WERI-Rb-1 (cell line): Measurements from ENCODE around the gene FCER2.

Source experiments
- DNase-seq: peaks from one replicate; pipeline ENCODE4 v3.0.0-alpha.2; 2020
- H3K27ac ChIP-seq: fragments of 250-450 bp; sonication (Bioruptor Pico); 2 replicates; pipeline ENCODE4 v1.5.1; 2020; ENCODE audit warnings: mild to moderate bottlenecking, moderate library complexity
- H3K27me3 ChIP-seq: fragments of 250-450 bp; sonication (Bioruptor Pico); 2 replicates; pipeline ENCODE4 v1.5.1; 2021; ENCODE audit warnings: mild to moderate bottlenecking, low read depth, moderate library complexity; ENCODE audit not compliant: insufficient read depth, severe bottlenecking
- H3K36me3 ChIP-seq: fragments of 250-450 bp; sonication (Bioruptor Pico); 2 replicates; pipeline ENCODE4 v1.5.1; 2020; ENCODE audit warnings: mild to moderate bottlenecking, moderate library complexity
- H3K4me3 ChIP-seq: 2 replicates; pipeline ENCODE4 v1.5.1; 2011; ENCODE audit warnings: low read depth, mild to moderate bottlenecking, control low read depth, low read length
- H3K9me3 ChIP-seq: fragments of 250-450 bp; sonication (Bioruptor Pico); 2 replicates; pipeline ENCODE4 v1.5.1; 2021; ENCODE audit warnings: mild to moderate bottlenecking, moderate library complexity; ENCODE audit not compliant: severe bottlenecking
- TF ChIP-seq, protein P1 (sequence below): IDR thresholded peaks from 2 replicates; pipeline ENCODE4 v1.5.1; 2011; ENCODE audit warnings: low read depth, mild to moderate bottlenecking, control low read depth, inconsistent platforms, low read length

Gene FCER2

DNA sequence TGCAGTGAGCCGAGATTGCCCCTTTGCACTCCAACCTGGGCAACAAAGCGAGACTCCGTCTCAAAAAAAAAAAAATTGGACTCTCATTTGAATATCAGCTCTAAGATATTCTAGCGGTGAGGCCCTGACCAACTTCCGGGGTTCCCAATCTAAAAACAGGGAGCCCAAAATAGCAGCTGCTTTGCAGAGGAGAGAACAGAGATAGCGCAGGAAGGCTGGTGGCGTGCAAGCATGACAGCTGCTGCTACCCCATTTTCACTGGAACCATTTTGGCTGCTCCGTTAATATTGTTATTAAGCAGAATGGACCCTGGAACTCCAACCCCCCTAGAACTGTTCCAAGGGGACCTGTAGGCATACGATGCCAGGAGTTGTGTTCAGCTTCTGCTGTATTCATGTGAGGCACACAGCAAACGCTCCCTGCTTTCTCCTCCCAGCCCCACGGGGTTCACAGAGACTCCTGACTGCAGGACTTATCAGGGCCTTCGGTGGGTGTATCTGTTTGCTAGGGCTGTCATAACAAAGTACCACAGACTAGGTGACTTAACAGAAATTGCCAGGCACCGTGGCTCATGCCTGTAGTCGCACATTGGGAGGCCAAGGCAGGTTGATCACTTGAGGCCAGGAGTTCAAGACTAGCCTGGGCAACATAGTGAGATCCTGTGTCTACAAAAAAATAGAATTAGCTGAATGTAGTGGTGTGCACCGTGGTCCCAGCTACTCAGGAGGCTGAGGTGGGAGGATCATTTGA lies 53.5 kb downstream of the FCER2 start:
- no peak for DNase-seq
- H3K27ac ChIP-seq = no peak overlapping the region
- TF ChIP-seq, protein P1, sequence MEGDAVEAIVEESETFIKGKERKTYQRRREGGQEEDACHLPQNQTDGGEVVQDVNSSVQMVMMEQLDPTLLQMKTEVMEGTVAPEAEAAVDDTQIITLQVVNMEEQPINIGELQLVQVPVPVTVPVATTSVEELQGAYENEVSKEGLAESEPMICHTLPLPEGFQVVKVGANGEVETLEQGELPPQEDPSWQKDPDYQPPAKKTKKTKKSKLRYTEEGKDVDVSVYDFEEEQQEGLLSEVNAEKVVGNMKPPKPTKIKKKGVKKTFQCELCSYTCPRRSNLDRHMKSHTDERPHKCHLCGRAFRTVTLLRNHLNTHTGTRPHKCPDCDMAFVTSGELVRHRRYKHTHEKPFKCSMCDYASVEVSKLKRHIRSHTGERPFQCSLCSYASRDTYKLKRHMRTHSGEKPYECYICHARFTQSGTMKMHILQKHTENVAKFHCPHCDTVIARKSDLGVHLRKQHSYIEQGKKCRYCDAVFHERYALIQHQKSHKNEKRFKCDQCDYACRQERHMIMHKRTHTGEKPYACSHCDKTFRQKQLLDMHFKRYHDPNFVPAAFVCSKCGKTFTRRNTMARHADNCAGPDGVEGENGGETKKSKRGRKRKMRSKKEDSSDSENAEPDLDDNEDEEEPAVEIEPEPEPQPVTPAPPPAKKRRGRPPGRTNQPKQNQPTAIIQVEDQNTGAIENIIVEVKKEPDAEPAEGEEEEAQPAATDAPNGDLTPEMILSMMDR = no peak

DNA sequence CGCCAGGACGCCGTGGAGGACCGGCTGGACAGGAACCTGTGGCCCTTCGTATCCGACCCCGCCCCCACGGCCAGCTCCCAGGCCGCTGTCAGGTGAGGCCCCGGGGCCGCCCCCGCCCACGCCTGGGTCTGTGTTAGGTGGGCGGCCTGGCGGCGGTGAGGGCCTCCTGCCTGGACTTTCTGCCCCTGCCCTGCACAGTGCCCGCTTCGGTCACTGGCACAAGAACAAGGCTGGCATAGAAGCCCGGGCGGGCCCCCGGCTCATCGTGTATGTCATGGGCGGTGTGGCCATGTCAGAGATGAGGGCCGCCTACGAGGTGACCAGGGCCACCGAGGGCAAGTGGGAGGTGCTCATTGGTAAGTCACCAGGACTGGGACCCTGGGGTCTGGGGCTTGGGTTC lies 54.8 kb downstream of the FCER2 start:
- TF ChIP-seq, protein P1 = no peak
- Histone ChIP-seq H3K27ac (no peak overlapping the region), H3K27me3 (no peaks in the 10 kb centered on the region), H3K4me3 (no peak overlapping the region), H3K36me3 (no peaks in the 10 kb centered on the region), H3K9me3 (no peaks in the 10 kb centered on the region)
- DNase-seq = no peak

More for the DNA sequence above, 53.5 kb downstream of the FCER2 start:
- Histone ChIP-seq H3K4me3 (no peak overlapping the region), H3K36me3 (no peaks in the 10 kb centered on the region), H3K9me3 (no peaks in the 10 kb centered on the region), H3K27me3 (no peaks in the 10 kb centered on the region)

GRCh38 chr19:7646426-7646700 lies 55.6 kb downstream of the FCER2 start:
- H3K9me3 ChIP-seq = no peaks in the 10 kb centered on the region
- H3K27ac ChIP-seq = no peak overlapping the region
- H3K36me3 ChIP-seq = no peaks in the 10 kb centered on the region
- no peaks in the 10 kb centered on the region for H3K27me3 ChIP-seq
- TF ChIP-seq, protein P1 = no peak
- H3K4me3 ChIP-seq = no peak overlapping the region
- DNase-seq = no peak

DNA sequence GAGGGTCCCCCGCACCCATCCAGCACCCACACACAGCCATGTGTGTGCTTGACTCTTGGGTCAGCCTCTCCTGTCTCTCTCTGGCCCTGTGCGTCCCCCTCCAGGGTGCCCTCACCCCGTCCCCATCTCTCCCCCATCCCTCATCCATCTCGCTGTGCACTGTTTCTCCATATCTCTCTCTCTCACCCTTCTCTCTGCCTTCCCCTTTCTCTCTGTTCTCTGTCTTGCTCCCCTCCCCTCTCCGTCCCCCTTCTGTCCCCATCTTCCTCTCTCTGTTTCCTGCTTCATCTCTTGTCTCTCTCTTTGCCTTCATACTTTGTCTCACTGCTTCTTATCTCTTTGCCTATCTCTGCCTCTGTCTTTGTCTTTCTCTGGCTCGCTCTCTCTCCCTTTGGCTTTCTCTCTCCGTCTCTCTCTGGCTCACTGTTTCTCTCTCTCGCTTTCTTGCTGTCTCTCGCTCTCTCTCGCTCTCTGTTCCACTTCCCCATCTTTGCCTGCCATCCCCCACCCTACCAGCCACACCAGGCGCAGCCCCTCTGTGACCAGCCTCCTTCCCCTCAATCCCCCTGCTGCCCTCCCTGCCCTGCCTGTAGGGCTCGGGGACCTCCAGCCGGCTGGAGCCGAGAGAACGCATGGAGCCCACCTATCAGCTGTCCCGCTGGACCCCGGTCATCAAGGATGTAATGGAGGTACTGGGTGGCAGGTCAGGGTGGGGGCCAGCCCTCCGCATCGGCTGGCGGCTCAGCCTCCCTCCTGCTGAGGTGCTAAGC lies 56.1 kb downstream of the FCER2 start:
- TF ChIP-seq, protein P1 = no peak
- H3K9me3 ChIP-seq = no peaks in the 10 kb centered on the region
- no peaks in the 10 kb centered on the region for H3K27me3 ChIP-seq
- H3K27ac ChIP-seq = no peak overlapping the region
- H3K36me3 ChIP-seq = no peaks in the 10 kb centered on the region
- H3K4me3 ChIP-seq = no peak overlapping the region
- peak; percentile 34 for DNase-seq

DNA sequence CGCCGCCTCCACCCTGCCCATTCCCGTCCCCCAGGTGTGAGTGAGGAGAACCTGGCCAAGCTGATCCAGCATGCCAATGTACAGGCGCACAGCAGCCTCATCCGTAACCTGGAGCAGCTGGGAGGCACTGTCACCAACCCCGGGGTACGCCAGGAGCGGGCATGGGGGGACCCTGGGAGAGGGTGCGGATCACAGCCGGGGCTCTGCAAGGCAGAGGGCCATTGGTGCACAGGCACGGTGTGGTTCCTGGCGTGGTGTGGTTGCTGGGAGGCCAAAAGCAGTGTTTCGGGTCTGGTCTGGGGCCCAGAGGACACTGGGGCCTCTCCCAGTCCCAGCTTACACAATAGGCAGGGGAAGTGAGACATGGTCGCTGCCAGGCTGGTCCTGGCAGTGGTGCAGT lies 56.8 kb downstream of the FCER2 start:
- H3K9me3 ChIP-seq = no peaks in the 10 kb centered on the region
- DNase-seq = no peak
- TF ChIP-seq, protein P1 = no peak
- H3K27me3 ChIP-seq = no peaks in the 10 kb centered on the region
- no peaks in the 10 kb centered on the region for H3K36me3 ChIP-seq
- H3K4me3 ChIP-seq = no peak overlapping the region
- no peak overlapping the region for H3K27ac ChIP-seq
